GM21717 (cell line): ENCODE results near the gene RPL36AL.
A peak's percentile ranks its signal among the peaks of the same experiment; 100 is the strongest.
"Not testable (repeated sequence)": the region's sequence is repeated elsewhere in the genome, so short reads cannot be mapped to it uniquely, and the experiment has no call there.

ENCODE experiments used
- ATAC-seq: cut with Tn5 transposase; IDR thresholded peaks from one replicate; pipeline ENCODE4 v1.9.1; 2021; ENCODE audit warnings: mild to moderate bottlenecking, moderate library complexity; ENCODE audit not compliant: unreplicated experiment

RPL36AL gene

GRCh38 chr14:49619730-49620129 is 696 bp downstream of the RPL36AL start:
- no peak for ATAC-seq

GRCh38 chr14:49619273-49619672 is 1.2 kb downstream of the RPL36AL start:
- ATAC-seq: not testable (repeated sequence)

- ATAC-seq: no peak
Observed at GRCh38 chr14:49617852-49618519, 2.4 kb downstream of the RPL36AL start.

GRCh38 chr14:49615776-49616175 is 4.7 kb downstream of the RPL36AL start:
- ATAC-seq: no peak

GRCh38 chr14:49614196-49614595 is 6.2 kb downstream of the RPL36AL start:
- ATAC-seq: no peak

- ATAC-seq: no peak
Observed at GRCh38 chr14:49612671-49613070, 7.8 kb downstream of the RPL36AL start.

GRCh38 chr14:49612251-49612650 is 8.2 kb downstream of the RPL36AL start:
- no peak for ATAC-seq

- no peak for ATAC-seq
Observed at GRCh38 chr14:49607583-49607982, 12.8 kb downstream of the RPL36AL start.

- ATAC-seq: peak; percentile 33
Observed at GRCh38 chr14:49598485-49599300, 21.7 kb downstream of the RPL36AL start, which contains the start of gene LRR1. Gene LRR1, plus strand, starts transcription at chr14:49598940. Its CDS starts 81 bp downstream, at chr14:49599021.

GRCh38 chr14:49598189-49598484 is 22.3 kb downstream of the RPL36AL start:
- no peak for ATAC-seq

- ATAC-seq: peak; percentile 25
Observed at GRCh38 chr14:49594347-49595091, 25.9 kb downstream of the RPL36AL start.

GRCh38 chr14:49593016-49593415 is 27.4 kb downstream of the RPL36AL start:
- ATAC-seq: no peak

GRCh38 chr14:49589387-49589786 is 31.0 kb downstream of the RPL36AL start:
- ATAC-seq: no peak

- ATAC-seq: peak; percentile 25
Observed at GRCh38 chr14:49586673-49587460, 33.6 kb downstream of the RPL36AL start.

- ATAC-seq: peak; percentile 90
Observed at GRCh38 chr14:49585803-49586672, 34.4 kb downstream of the RPL36AL start, which contains the start of gene RPS29. Gene RPS29, minus strand, starts transcription at chr14:49586380. Its CDS starts 34 bp downstream, at chr14:49586346.

GRCh38 chr14:49584981-49585640 is 35.3 kb downstream of the RPL36AL start:
- not testable (repeated sequence) for ATAC-seq

- ATAC-seq: no peak
Observed at GRCh38 chr14:49584058-49584457, 36.4 kb downstream of the RPL36AL start.

GRCh38 chr14:49583629-49584028 is 36.8 kb downstream of the RPL36AL start:
- no peak for ATAC-seq
